CD4-positive, alpha-beta T cell (primary cell): ENCODE measurements around the gene STAT5B. TPM values are rescaled to one million over a fixed set of nuclear protein-coding genes. Genes with fewer than 3 reads are reported as not detected.

ENCODE experiments used
- ATAC-seq: fragments of 200-7000 bp; cut with Tn5 transposase; one replicate; pipeline ENCODE4 v1.10.0; 2022; ENCODE audit warnings: mild to moderate bottlenecking; ENCODE audit not compliant: poor library complexity
- CTCF ChIA-PET: fragments of 350-600 bp; sonication (Branson Sonifier 250); formaldehyde crosslinking; loops from one replicate; lab custom pipeline; 2021; ENCODE audit warnings: antibody characterized with exemption, inconsistent platforms; lab: Charles Lee
- POLR2A ChIA-PET: fragments of 350-600 bp; sonication (Branson Sonifier 250); formaldehyde crosslinking; loops from one replicate; lab custom pipeline; 2021; ENCODE audit warnings: antibody characterized with exemption, inconsistent platforms; lab: Charles Lee
- DNase-seq, 14 experiments: peaks; one replicate each; pipeline ENCODE4 v3.0.0-alpha.2; 2013 to 2020; ENCODE audit warnings: mixed read lengths in 2 of 14
- H3K27ac ChIP-seq, 2 donors: one replicate each; pipeline versions ENCODE4 v1.5.1 to v1.7.0; 2013; ENCODE audit warnings: low read length in 2 of 2, low read depth in 1 of 2, mild to moderate bottlenecking in 1 of 2
- H3K27me3 ChIP-seq, 2 experiments: 1 replicate in 1 of 2; 2 replicates in 1 of 2; pipeline versions ENCODE4 v1.6.1 to v1.7.0; 2013; ENCODE audit warnings: low read length in 2 of 2, control low read depth in 1 of 2, mild to moderate bottlenecking in 1 of 2, moderate library complexity in 1 of 2; ENCODE audit not compliant: insufficient read depth in 2 of 2, control insufficient read depth in 1 of 2
- H3K36me3 ChIP-seq: one replicate; pipeline ENCODE4 v1.6.1; 2013; ENCODE audit warnings: low read length, control low read depth; ENCODE audit not compliant: insufficient read depth
- H3K4me1 ChIP-seq: one replicate; pipeline ENCODE4 v1.6.1; 2013; ENCODE audit warnings: low read length, control low read depth; ENCODE audit not compliant: insufficient read depth
- H3K4me3 ChIP-seq: one replicate; pipeline ENCODE4 v1.5.1; 2013; ENCODE audit warnings: mild to moderate bottlenecking, low read length, moderate library complexity
- H3K9me3 ChIP-seq, 2 experiments: 1 replicate in 1 of 2; 2 replicates in 1 of 2; pipeline versions ENCODE4 v1.6.1 to v1.7.0; 2013; ENCODE audit warnings: low read length in 2 of 2, mild to moderate bottlenecking in 2 of 2, control low read depth in 1 of 2, moderate library complexity in 1 of 2; ENCODE audit not compliant: control insufficient read depth in 1 of 2, insufficient read depth in 1 of 2
- H3K27ac Mint-ChIP-seq: one replicate; pipeline ENCODE4 v1.8.0; 2020; ENCODE audit warnings: mixed read lengths
- H3K27me3 Mint-ChIP-seq: one replicate; pipeline ENCODE4 v1.8.0; 2021; ENCODE audit warnings: mixed read lengths
- H3K36me3 Mint-ChIP-seq: one replicate; pipeline ENCODE4 v1.8.0; 2021; ENCODE audit warnings: low read depth, mixed read lengths
- H3K4me1 Mint-ChIP-seq: one replicate; pipeline ENCODE4 v1.8.0; 2021; ENCODE audit warnings: low read depth, mixed read lengths
- H3K4me3 Mint-ChIP-seq: one replicate; pipeline ENCODE4 v1.8.0; 2020; ENCODE audit warnings: mild to moderate bottlenecking, mixed read lengths
- H3K9me3 Mint-ChIP-seq: one replicate; pipeline ENCODE4 v1.8.0; 2020; ENCODE audit warnings: mixed read lengths
- CTCF ChIP-seq: fragments of 200-600 bp; IDR thresholded peaks from one replicate; pipeline ENCODE4 v1.8.0; 2022; ENCODE audit warnings: antibody characterized with exemption, mild to moderate bottlenecking
- intact Hi-C, 2 experiments: fragments of 100-400 bp; cut with DNase I in 1 of 2; cut with micrococcal nuclease in 1 of 2; formaldehyde crosslinking; loops; one replicate each; pipeline versions ENCODE4 v1.15.1 to v1.9.0; 2023 to 2025; cut with DNase I, micrococcal nuclease
- polyA plus RNA-seq, 2 donors: library from polyadenylated mRNA; unstranded; fragments of 120-200 nt; gene quantifications; one replicate each; pipeline ENCODE4 v1.2.1, GENCODE V29; 2013
- total RNA-seq, 174 experiments: library from RNA in 2 of 174; stranded (reverse) in 2 of 174; gene quantifications; one replicate each; pipeline ENCODE4 v1.2.3 and lab custom pipeline; 2021 to 2026

Gene STAT5B
- 100 to 1,000 TPM in 1 of 2 experiments, 10 to 100 TPM in 1; 99.4 to 104 TPM for total RNA-seq
- polyA plus RNA-seq (2013, experiment 1 of 2): 158 TPM
- 182 TPM for polyA plus RNA-seq (2013, experiment 2 of 2)
- total RNA-seq (lab: John Stamatoyannopoulos, UW): 169 to 895 (median 435) reads per million in 172 experiments

- Histone ChIP-seq H3K9me3 (no peaks in the 10 kb centered on the region), H3K27me3 (no peaks in the 10 kb centered on the region), H3K36me3 (no peaks in the 10 kb centered on the region), H3K4me1 (peaks cover 16% of the 10 kb centered on the region), H3K27ac (peak within 1 kb of the TSS; percentile 67 to 76), H3K4me3 (peak within 1 kb of the TSS; percentile 91)
- Mint-ChIP-seq H3K4me3 (peak within 1 kb of the TSS; percentile 92), H3K9me3 (no peaks in the 10 kb centered on the region), H3K27ac (peak within 1 kb of the TSS; percentile 91), H3K36me3 (peaks cover 28% of the 10 kb centered on the region), H3K4me1 (peaks cover 49% of the 10 kb centered on the region), H3K27me3 (no peaks in the 10 kb centered on the region)
- peak; percentile 33 to 89 (median 63) for DNase-seq
- ChIA-PET POLR2A (interaction anchor here (0.7 to 13.5 kb wide), 9 partner anchors 9 to 278 kb away, joined by 3 to 301 read pairs (median 5); partner anchors contain the start of genes DNAJC7, STAT3 and STAT5A), CTCF (interaction anchor here (1.6 to 3.6 kb wide), 2 partner anchors 26 to 54 kb away, joined by 4 to 35 read pairs; no protein-coding TSS in a partner anchor)
- ATAC-seq: peak; percentile 32
- intact Hi-C loops: loop anchor here in 1 of 2 experiments (1.0 to 5.0 kb wide), 2 partner anchors 28 to 154 kb away; partner anchors contain the start of genes HSPB9 and KAT2A
- no peak for TF ChIP-seq CTCF
Measured at GRCh38 chr17:42276359-42276608, at the start of gene STAT5B. TSS of gene STAT5B (minus strand) at chr17:42276391. CDS start at chr17:42232127, 44,264 bp downstream.

GRCh38 chr17:42325026-42325425 lies 48.8 kb upstream of the STAT5B start:
- no peak overlapping the region for H3K27ac Mint-ChIP-seq
- ChIA-PET POLR2A (interaction anchor here (1.1 to 1.6 kb wide), 3 partner anchors 10 to 12 kb away, joined by 3 to 5 read pairs (median 3); no protein-coding TSS in a partner anchor), CTCF (interaction anchor here (1.6 to 15.7 kb wide), 3 partner anchors 13 to 80 kb away, joined by 3 to 187 read pairs (median 53); no protein-coding TSS in a partner anchor)
- no peak overlapping the region for H3K27ac ChIP-seq
- DNase-seq (no peak), ATAC-seq (no peak)
- no peak overlapping the region for H3K4me3 Mint-ChIP-seq
- peaks cover 79% of the 10 kb centered on the region for H3K36me3 Mint-ChIP-seq
- H3K4me1 ChIP-seq: peaks cover 17% of the 10 kb centered on the region
- H3K4me3 ChIP-seq: no peak overlapping the region
- H3K27me3 ChIP-seq: no peaks in the 10 kb centered on the region
- H3K9me3 Mint-ChIP-seq: no peaks in the 10 kb centered on the region
- H3K9me3 ChIP-seq: no peaks in the 10 kb centered on the region
- peaks cover 66% of the 10 kb centered on the region for H3K36me3 ChIP-seq
- intact Hi-C loops: no loop called here
- no peak for TF ChIP-seq CTCF
- no peaks in the 10 kb centered on the region for H3K27me3 Mint-ChIP-seq
- peaks cover 23% of the 10 kb centered on the region for H3K4me1 Mint-ChIP-seq

- H3K27ac ChIP-seq: peak overlapping the region in 1 of 2 donors; percentile 18
- CTCF ChIA-PET: interaction anchor here (0.8 to 15.7 kb wide), 6 partner anchors 11 to 204 kb away, joined by 3 to 187 read pairs (median 8); no protein-coding TSS in a partner anchor
- POLR2A ChIA-PET: interaction anchor here (1.0 to 3.8 kb wide), 4 partner anchors 10 to 82 kb away, joined by 3 to 25 read pairs (median 5); partner anchors contain the start of gene STAT3
- no peaks in the 10 kb centered on the region for H3K27me3 ChIP-seq
- no peaks in the 10 kb centered on the region for H3K9me3 Mint-ChIP-seq
- no peaks in the 10 kb centered on the region for H3K27me3 Mint-ChIP-seq
- no peak for TF ChIP-seq CTCF
- H3K27ac Mint-ChIP-seq: peak overlapping the region; percentile 76
- no peak for ATAC-seq
- no peak for DNase-seq
- no peak overlapping the region for H3K4me3 ChIP-seq
- intact Hi-C loops: loop anchor here in 1 of 2 experiments (2.0 to 5.0 kb wide), 2 partner anchors 64 to 193 kb away; partner anchors contain the start of gene STAT3
- peaks cover 26% of the 10 kb centered on the region for H3K4me1 ChIP-seq
- H3K9me3 ChIP-seq: no peaks in the 10 kb centered on the region
- H3K36me3 ChIP-seq: peaks cover 67% of the 10 kb centered on the region
- no peak overlapping the region for H3K4me3 Mint-ChIP-seq
- H3K4me1 Mint-ChIP-seq: peaks cover 34% of the 10 kb centered on the region
- H3K36me3 Mint-ChIP-seq: peaks cover 73% of the 10 kb centered on the region
Measured at GRCh38 chr17:42323268-42323773, 47.1 kb upstream of the STAT5B start.
